Stimulated activated naive B cell treated with anti-CD40 and anti-IgM and Interleukin-4, amounts not matched to agents 10 μg/mL and 1 μg/mL and 100 μg/mL, for 72 hours (primary cell): ENCODE data around the gene CHSY3.
"Not testable (repeated sequence)": the region's sequence is repeated elsewhere in the genome, so short reads cannot be mapped to it uniquely, and the experiment has no call there.

ENCODE experiments used
- ATAC-seq, 2 donors: fragments of 150-1000 bp; cut with Tn5 transposase; replicated peaks; 2 replicates each; pipeline ENCODE4 v1.10.0; 2021; ENCODE audit warnings: moderate library complexity in 1 of 2
- DNase-seq: peaks from one replicate; pipeline ENCODE4 v3.0.0; 2021
- H3K27ac Mint-ChIP-seq: one replicate; pipeline ENCODE4 v1.8.0; 2022; ENCODE audit warnings: mild to moderate bottlenecking, mixed read lengths
- H3K27me3 Mint-ChIP-seq, 2 donors: one replicate each; pipeline ENCODE4 v1.8.0; 2022; ENCODE audit warnings: mixed read lengths in 2 of 2
- H3K36me3 Mint-ChIP-seq, 2 donors: one replicate each; pipeline ENCODE4 v1.8.0; 2022; ENCODE audit warnings: mixed read lengths in 2 of 2, mild to moderate bottlenecking in 1 of 2
- H3K4me1 Mint-ChIP-seq, 2 donors: one replicate each; pipeline ENCODE4 v1.8.0; 2022; ENCODE audit warnings: mixed read lengths in 2 of 2, mild to moderate bottlenecking in 1 of 2
- H3K4me3 Mint-ChIP-seq, 2 donors: one replicate each; pipeline ENCODE4 v1.8.0; 2022; ENCODE audit warnings: mild to moderate bottlenecking in 2 of 2, mixed read lengths in 2 of 2, moderate library complexity in 1 of 2
- H3K9me3 Mint-ChIP-seq, 2 donors: one replicate each; pipeline ENCODE4 v1.8.0; 2022; ENCODE audit warnings: mixed read lengths in 2 of 2, mild to moderate bottlenecking in 1 of 2

Gene CHSY3

DNA sequence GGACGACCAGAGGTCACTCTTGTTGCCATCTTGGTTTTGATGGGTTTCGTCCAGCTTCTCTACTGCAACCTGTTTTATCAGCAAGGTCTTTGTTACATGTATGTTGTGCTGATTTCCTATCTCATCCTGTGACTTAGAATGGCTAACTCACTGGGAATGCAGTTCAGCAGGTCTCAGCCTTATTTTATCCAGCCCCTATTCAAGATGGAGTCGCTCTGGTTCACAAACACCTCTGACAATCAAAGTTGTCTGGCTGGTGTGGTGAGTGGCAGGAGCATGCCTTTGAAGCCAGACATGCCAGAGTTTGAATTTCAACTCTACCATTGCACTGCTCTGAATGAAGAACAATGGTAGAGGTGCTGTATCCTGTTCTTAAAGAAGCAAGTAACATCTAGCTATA is 253.8 kb downstream of the CHSY3 start:
- no peaks in the 10 kb centered on the region for H3K27me3 Mint-ChIP-seq
- no peaks in the 10 kb centered on the region for H3K4me1 Mint-ChIP-seq
- ATAC-seq, result no peak
- no peaks in the 10 kb centered on the region for H3K9me3 Mint-ChIP-seq
- H3K27ac Mint-ChIP-seq, result no peak overlapping the region
- H3K4me3 Mint-ChIP-seq, result no peak overlapping the region
- no peak for DNase-seq
- H3K36me3 Mint-ChIP-seq, result no peaks in the 10 kb centered on the region

DNA sequence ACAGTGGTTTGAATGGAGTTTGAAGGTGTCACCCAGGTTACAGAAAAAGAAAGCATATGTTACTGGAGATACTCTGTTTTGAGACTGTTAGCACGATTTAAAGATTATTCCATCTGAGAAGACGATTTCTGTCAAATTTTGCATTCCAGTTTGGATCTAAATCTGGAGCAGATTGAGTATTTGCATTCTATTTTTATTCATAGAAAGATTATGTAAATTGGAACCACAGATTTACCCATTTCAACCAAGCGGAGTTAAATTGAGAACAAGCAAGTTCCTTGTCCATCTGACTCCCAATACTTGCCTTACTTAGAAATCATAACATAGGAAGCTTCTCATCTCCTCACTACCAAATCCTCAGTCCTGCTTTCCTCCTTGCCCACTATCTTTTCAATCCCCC is 255.7 kb downstream of the CHSY3 start:
- DNase-seq (no peak), ATAC-seq (no peak)
- Mint-ChIP-seq H3K4me1 (no peaks in the 10 kb centered on the region), H3K36me3 (no peaks in the 10 kb centered on the region), H3K27ac (no peak overlapping the region), H3K9me3 (no peaks in the 10 kb centered on the region), H3K27me3 (no peaks in the 10 kb centered on the region), H3K4me3 (no peak overlapping the region)

DNA sequence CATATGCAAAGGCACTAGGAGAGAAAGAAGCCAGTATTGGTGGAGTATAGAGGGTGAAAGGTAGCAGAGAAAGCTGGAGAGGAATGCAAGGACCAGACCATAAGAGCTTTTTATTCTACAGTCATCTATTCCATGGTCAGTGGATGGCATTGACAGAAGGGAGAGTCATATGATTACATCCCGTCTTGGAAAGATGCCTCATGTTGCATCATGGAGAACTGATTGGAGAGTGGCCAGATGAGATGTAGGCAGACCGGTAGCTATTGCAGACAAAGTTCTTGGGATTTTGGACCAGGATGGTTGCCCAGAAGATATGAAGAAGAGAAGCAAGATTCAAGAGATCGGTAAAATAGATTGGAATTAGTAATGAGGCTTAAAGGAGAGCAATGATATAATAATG is 260.7 kb downstream of the CHSY3 start:
- Mint-ChIP-seq H3K36me3 (no peaks in the 10 kb centered on the region), H3K27ac (no peak overlapping the region), H3K4me3 (no peak overlapping the region), H3K27me3 (no peaks in the 10 kb centered on the region), H3K9me3 (peaks cover 0 to under 1% of the 10 kb centered on the region in 2 donors), H3K4me1 (no peaks in the 10 kb centered on the region)
- no peak for ATAC-seq
- no peak for DNase-seq

- H3K36me3 Mint-ChIP-seq, result no peaks in the 10 kb centered on the region
- H3K4me1 Mint-ChIP-seq, result no peaks in the 10 kb centered on the region
- H3K27ac Mint-ChIP-seq, result no peak overlapping the region
- DNase-seq, result no peak
- no peak for ATAC-seq
- peaks cover 0 to 5% of the 10 kb centered on the region in 2 donors for H3K9me3 Mint-ChIP-seq
- no peak overlapping the region for H3K4me3 Mint-ChIP-seq
- H3K27me3 Mint-ChIP-seq, result no peaks in the 10 kb centered on the region
These were observed 262.7 kb downstream of the CHSY3 start for GRCh38 chr5:130166839-130167490.

DNA sequence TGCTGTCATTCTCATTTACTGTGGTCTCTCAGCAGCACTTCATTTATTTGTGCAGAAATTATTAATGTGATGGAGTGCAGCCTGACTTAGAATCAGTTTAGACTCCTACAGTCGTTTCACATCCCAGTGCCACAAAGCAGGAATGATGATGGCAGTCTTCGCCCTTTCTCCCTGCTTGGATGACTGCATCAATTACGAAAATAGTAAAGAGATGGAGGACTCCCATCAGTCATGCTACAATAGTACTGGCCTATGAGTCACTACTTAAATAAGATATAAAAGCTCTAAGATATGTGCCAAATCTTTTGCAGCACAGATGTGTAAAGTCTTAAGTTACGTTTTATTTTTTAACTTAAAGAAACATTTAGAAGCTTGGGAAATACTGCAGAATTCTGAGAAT is 263.9 kb downstream of the CHSY3 start:
- Mint-ChIP-seq H3K27me3 (no peaks in the 10 kb centered on the region), H3K9me3 (peaks cover 0 to 5% of the 10 kb centered on the region in 2 donors), H3K4me3 (no peak overlapping the region), H3K36me3 (no peaks in the 10 kb centered on the region), H3K27ac (no peak overlapping the region), H3K4me1 (no peaks in the 10 kb centered on the region)
- DNase-seq (no peak), ATAC-seq (no peak)

GRCh38 chr5:130171699-130172098 is 267.4 kb downstream of the CHSY3 start:
- H3K27ac Mint-ChIP-seq, result no peak overlapping the region
- peaks cover 10 to 11% of the 10 kb centered on the region in 2 donors for H3K9me3 Mint-ChIP-seq
- H3K4me3 Mint-ChIP-seq, result no peak overlapping the region
- no peaks in the 10 kb centered on the region for H3K36me3 Mint-ChIP-seq
- H3K27me3 Mint-ChIP-seq, result no peaks in the 10 kb centered on the region
- H3K4me1 Mint-ChIP-seq, result no peaks in the 10 kb centered on the region
- DNase-seq (no peak), ATAC-seq (no peak)

DNA sequence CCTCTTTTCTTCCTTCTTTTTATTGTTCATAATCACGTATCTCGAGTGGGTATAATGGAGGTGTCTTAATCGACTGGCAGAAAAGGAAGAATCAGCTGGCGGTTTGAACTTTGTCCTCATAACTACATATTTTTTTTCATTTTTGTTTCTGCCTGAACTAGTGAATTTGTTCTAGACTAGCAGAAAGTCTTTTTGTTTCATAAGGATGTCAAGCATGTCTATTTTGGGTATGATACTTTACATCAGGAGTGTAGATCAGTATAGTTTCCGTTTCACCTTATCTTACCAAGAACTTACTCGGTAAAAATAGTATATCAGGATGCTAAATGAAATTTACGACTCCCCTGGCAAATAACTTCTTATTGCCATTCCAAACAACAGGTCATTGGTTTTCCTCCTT is 278.9 kb downstream of the CHSY3 start:
- H3K9me3 Mint-ChIP-seq, result no peaks in the 10 kb centered on the region
- no peaks in the 10 kb centered on the region for H3K27me3 Mint-ChIP-seq
- DNase-seq (no peak), ATAC-seq (no peak)
- no peak overlapping the region for H3K27ac Mint-ChIP-seq
- H3K4me3 Mint-ChIP-seq, result no peak overlapping the region
- no peaks in the 10 kb centered on the region for H3K36me3 Mint-ChIP-seq
- no peaks in the 10 kb centered on the region for H3K4me1 Mint-ChIP-seq

GRCh38 chr5:130189961-130190360 is 285.7 kb downstream of the CHSY3 start:
- ATAC-seq, result no peak
- no peaks in the 10 kb centered on the region for H3K9me3 Mint-ChIP-seq

GRCh38 chr5:130198927-130199326 is 294.7 kb downstream of the CHSY3 start:
- H3K27me3 Mint-ChIP-seq, result no peaks in the 10 kb centered on the region
- H3K4me1 Mint-ChIP-seq, result no peaks in the 10 kb centered on the region
- no peak overlapping the region for H3K4me3 Mint-ChIP-seq
- ATAC-seq, result no peak
- no peak overlapping the region for H3K27ac Mint-ChIP-seq
- no peaks in the 10 kb centered on the region for H3K36me3 Mint-ChIP-seq
- peaks cover 0 to 6% of the 10 kb centered on the region in 2 donors for H3K9me3 Mint-ChIP-seq
- no peak for DNase-seq

More at GRCh38 chr5:130189961-130190360, 285.7 kb downstream of the CHSY3 start:
- Mint-ChIP-seq H3K27me3 (no peaks in the 10 kb centered on the region), H3K27ac (no peak overlapping the region), H3K4me3 (no peak overlapping the region), H3K4me1 (no peaks in the 10 kb centered on the region), H3K36me3 (no peaks in the 10 kb centered on the region)
- DNase-seq, result no peak

GRCh38 chr5:130206686-130207085 is 302.4 kb downstream of the CHSY3 start:
- Mint-ChIP-seq H3K27ac (no peak overlapping the region), H3K4me3 (no peak overlapping the region), H3K4me1 (no peaks in the 10 kb centered on the region), H3K27me3 (no peaks in the 10 kb centered on the region), H3K36me3 (no peaks in the 10 kb centered on the region), H3K9me3 (peaks cover 4 to 8% of the 10 kb centered on the region in 2 donors)
- no peak for DNase-seq
- no peak for ATAC-seq

DNA sequence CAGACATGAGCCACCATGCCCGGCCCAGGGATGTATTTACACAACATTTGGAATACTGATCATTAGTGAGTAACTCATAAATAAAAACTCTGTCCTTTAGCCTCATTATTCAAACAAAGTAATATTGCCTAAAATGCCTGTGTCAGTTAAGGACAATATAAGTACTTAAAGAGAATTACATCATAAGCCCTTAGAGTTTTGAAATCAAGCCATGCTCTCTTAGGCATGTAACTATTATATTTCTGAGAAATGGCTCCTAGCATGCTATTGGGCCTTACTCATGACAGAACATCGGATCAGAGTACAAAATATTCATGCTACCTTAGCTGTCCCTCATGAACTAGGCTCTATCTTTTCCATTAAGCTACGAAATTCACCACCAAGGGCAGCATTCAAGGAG is 309.3 kb downstream of the CHSY3 start:
- Mint-ChIP-seq H3K27ac (no peak overlapping the region), H3K4me3 (no peak overlapping the region), H3K9me3 (peaks cover 0 to 7% of the 10 kb centered on the region in 2 donors), H3K36me3 (no peaks in the 10 kb centered on the region), H3K4me1 (no peaks in the 10 kb centered on the region), H3K27me3 (no peaks in the 10 kb centered on the region)
- ATAC-seq, result no peak
- no peak for DNase-seq

DNA sequence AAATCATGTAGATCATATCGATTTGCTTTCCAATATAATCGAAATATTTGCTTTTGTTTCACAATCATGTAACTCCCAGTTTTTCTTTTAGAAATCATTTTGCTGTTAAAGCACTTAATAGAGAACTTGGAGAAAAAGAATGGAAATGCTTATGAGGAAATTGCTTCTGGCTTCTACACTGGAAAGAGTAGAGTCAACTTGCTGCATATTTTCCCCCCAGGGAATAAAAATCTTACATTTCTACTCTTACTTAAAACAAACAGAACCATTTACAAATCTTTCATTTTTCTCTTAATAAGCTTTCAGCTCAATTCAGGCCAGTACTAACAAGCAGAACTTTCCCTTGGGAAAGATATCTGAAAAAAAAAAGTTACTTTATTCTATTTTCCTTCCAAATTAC is 312.0 kb downstream of the CHSY3 start:
- no peak for DNase-seq
- Mint-ChIP-seq H3K27ac (no peak overlapping the region), H3K27me3 (no peaks in the 10 kb centered on the region)

DNA sequence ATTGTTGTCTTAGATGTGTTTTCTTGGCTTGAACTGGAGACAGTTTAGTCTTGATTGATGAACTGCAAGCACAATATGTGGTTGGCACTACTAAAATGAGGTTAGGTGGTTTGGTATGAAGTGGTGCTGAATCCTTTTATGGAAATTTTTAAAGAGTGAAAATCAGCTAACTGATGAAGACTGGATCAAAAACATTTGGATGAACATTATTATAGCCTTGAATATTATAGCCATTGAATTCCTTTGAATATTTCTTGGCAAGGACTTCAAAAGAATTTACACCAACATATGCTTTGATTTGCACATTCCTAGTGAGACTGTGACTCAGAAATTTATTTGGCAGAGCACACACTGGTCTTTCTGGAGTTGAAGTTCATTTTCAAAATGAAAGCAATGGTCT is 318.3 kb downstream of the CHSY3 start:
- ATAC-seq (no peak), DNase-seq (no peak)
- Mint-ChIP-seq H3K27ac (no peak overlapping the region), H3K4me1 (no peaks in the 10 kb centered on the region), H3K4me3 (no peak overlapping the region), H3K27me3 (no peaks in the 10 kb centered on the region), H3K9me3 (peaks cover 0 to 8% of the 10 kb centered on the region in 2 donors), H3K36me3 (no peaks in the 10 kb centered on the region)

More for the DNA sequence above, 312.0 kb downstream of the CHSY3 start:
- Mint-ChIP-seq H3K9me3 (peaks cover 0 to 6% of the 10 kb centered on the region in 2 donors), H3K4me3 (no peak overlapping the region), H3K4me1 (no peaks in the 10 kb centered on the region), H3K36me3 (no peaks in the 10 kb centered on the region)
- ATAC-seq, result no peak

DNA sequence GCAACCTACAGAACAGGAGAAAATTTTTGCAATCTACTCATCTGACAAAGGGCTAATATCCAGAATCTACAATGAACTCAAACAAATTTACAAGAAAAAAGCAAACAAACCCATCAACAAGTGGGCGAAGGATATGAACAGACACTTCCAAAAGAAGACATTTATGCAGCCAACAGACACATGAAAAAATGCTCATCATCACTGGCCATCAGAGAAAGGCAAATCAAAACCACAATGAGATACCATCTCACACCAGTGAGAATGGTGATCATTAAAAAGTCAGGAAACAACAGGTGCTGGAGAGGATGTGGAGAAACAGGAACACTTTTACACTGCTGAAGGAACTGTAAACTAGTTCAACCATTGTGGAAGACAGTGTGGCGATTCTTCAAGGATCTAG is 322.3 kb downstream of the CHSY3 start:
- not testable (repeated sequence) for H3K36me3 Mint-ChIP-seq, DNase-seq

GRCh38 chr5:130227699-130228098 is 323.4 kb downstream of the CHSY3 start:
- Mint-ChIP-seq H3K9me3 (peaks cover 0 to 7% of the 10 kb centered on the region in 2 donors), H3K27ac (no peak overlapping the region), H3K36me3 (no peaks in the 10 kb centered on the region), H3K27me3 (no peaks in the 10 kb centered on the region), H3K4me1 (no peaks in the 10 kb centered on the region), H3K4me3 (no peak overlapping the region)
- no peak for DNase-seq
- ATAC-seq, result no peak

More for the DNA sequence above, 322.3 kb downstream of the CHSY3 start:
- not testable (repeated sequence) for H3K27ac Mint-ChIP-seq, H3K9me3 Mint-ChIP-seq, H3K4me1 Mint-ChIP-seq, ATAC-seq, H3K27me3 Mint-ChIP-seq, H3K4me3 Mint-ChIP-seq

DNA sequence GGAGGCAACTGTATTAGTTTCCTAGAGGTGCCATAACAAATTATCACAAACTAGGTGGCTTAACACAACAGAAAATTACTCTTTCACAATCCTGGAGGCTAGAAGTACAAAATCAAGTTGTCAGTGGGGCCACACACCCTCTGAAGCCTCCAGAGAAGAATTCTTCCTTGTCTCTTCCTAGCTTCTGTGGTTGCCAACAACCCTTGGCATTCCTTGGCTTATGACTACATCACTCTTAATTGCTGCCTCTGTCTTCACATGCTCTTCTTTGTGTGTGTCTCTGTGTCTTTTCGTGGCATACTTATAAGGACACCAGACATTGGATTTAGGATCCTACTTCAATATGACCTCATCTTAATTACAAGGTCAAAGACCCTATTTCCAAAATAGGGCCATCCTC is 327.5 kb downstream of the CHSY3 start:
- no peak for DNase-seq
- no peaks in the 10 kb centered on the region for H3K4me1 Mint-ChIP-seq
- no peaks in the 10 kb centered on the region for H3K36me3 Mint-ChIP-seq
- H3K4me3 Mint-ChIP-seq, result no peak overlapping the region
- no peaks in the 10 kb centered on the region for H3K27me3 Mint-ChIP-seq
- no peak overlapping the region for H3K27ac Mint-ChIP-seq
- ATAC-seq, result no peak
- H3K9me3 Mint-ChIP-seq, result peaks cover 0 to 5% of the 10 kb centered on the region in 2 donors
